Fibroblast of lung (primary cell): ENCODE measurements around the gene KIZ. TPM values are rescaled to one million over a fixed set of nuclear protein-coding genes. Genes with fewer than 3 reads are reported as not detected.

ENCODE experiments used
- DNase-seq, 2 donors: peaks; one replicate each; pipeline versions ENCODE4 v3.0.0 to v3.0.0-alpha.2; 2010; ENCODE audit warnings: low read depth in 2 of 2
- H2AFZ ChIP-seq: 2 replicates; pipeline ENCODE4 v1.5.1; 2012; ENCODE audit warnings: low read length, control low read depth, inconsistent platforms
- H3K27ac ChIP-seq: 2 replicates; pipeline ENCODE4 v1.5.1; 2011; ENCODE audit warnings: low read length, control low read depth; ENCODE audit not compliant: insufficient read depth
- H3K27me3 ChIP-seq: 2 replicates; pipeline ENCODE4 v1.5.1; 2011; ENCODE audit warnings: mild to moderate bottlenecking, low read length; ENCODE audit not compliant: control insufficient read depth, insufficient read depth
- H3K36me3 ChIP-seq: 2 replicates; pipeline ENCODE4 v1.5.1; 2011; ENCODE audit warnings: low read length; ENCODE audit not compliant: control insufficient read depth, insufficient read depth
- H3K4me1 ChIP-seq: 2 replicates; pipeline ENCODE4 v1.5.1; 2011; ENCODE audit warnings: low read length; ENCODE audit not compliant: control insufficient read depth, insufficient read depth; ENCODE audit errors: extremely low read depth
- H3K4me2 ChIP-seq: 2 replicates; pipeline ENCODE4 v1.5.1; 2011; ENCODE audit warnings: low read length, control low read depth; ENCODE audit not compliant: insufficient read depth; ENCODE audit errors: extremely low read depth
- H3K4me3 ChIP-seq, 4 experiments: fragments of 200-600 bp in 1 of 4; sonication (generic) in 1 of 4; replicated peaks in 1 of 4; 2 replicates each; pipeline ENCODE4 v1.5.1; 2011 to 2016; ENCODE audit warnings: low read length in 4 of 4, low read depth in 3 of 4, mild to moderate bottlenecking in 3 of 4, control low read depth in 2 of 4, inconsistent platforms in 1 of 4, mixed read lengths in 1 of 4; ENCODE audit not compliant: insufficient read depth in 1 of 4; ENCODE audit errors: control extremely low read depth in 1 of 4
- H3K79me2 ChIP-seq: 2 replicates; pipeline ENCODE4 v1.5.1; 2012; ENCODE audit warnings: mild to moderate bottlenecking, low read length, inconsistent platforms; ENCODE audit not compliant: control insufficient read depth, insufficient read depth
- H3K9ac ChIP-seq: 2 replicates; pipeline ENCODE4 v1.5.1; 2011; ENCODE audit warnings: mild to moderate bottlenecking, low read length, control low read depth; ENCODE audit not compliant: insufficient read depth
- H3K9me3 ChIP-seq: 2 replicates; pipeline ENCODE4 v1.5.1; 2012; ENCODE audit warnings: low read depth, low read length; ENCODE audit not compliant: control insufficient read depth, insufficient read depth
- H4K20me1 ChIP-seq: 2 replicates; pipeline ENCODE4 v1.5.1; 2011; ENCODE audit warnings: low read length; ENCODE audit not compliant: control insufficient read depth, insufficient read depth; ENCODE audit errors: extremely low read depth
- EZH2 ChIP-seq: IDR thresholded peaks from 2 replicates; pipeline ENCODE4 v1.5.1; 2012; ENCODE audit warnings: low read length, control low read depth, mild to moderate bottlenecking; ENCODE audit errors: missing control alignments
- polyA plus RNA-seq, 2 donors: library from polyadenylated mRNA; depleted of rRNA in 1 of 2; stranded (reverse) in 1 of 2; unstranded in 1 of 2; fragments of >200 nt; gene quantifications; 2 replicates each; pipeline ENCODE4 v1.2.1, GENCODE V29; 2011 to 2012; ENCODE audit warnings: missing spikeins in 1 of 2
- total RNA-seq: library from RNA; depleted of rRNA; stranded (reverse); fragments of >200 nt; gene quantifications from 2 replicates; pipeline ENCODE4 v1.2.1, GENCODE V29; 2014
- TF ChIP-seq, protein P1 (sequence below), 2 donors: IDR thresholded peaks in 1 of 2; conservative IDR thresholded peaks in 1 of 2; 1 replicate in 1 of 2; 2 replicates in 1 of 2; pipeline ENCODE4 v1.5.1; 2011 to 2012; ENCODE audit warnings: low read length in 2 of 2, control low read depth in 1 of 2, inconsistent platforms in 1 of 2, low read depth in 1 of 2, mild to moderate bottlenecking in 1 of 2

The KIZ gene
- total and polyA plus RNA-seq, 2 donors (not counting 1 experiment from before 2014, with no cell fraction given), result 11.5 to 23.5 TPM

DNA sequence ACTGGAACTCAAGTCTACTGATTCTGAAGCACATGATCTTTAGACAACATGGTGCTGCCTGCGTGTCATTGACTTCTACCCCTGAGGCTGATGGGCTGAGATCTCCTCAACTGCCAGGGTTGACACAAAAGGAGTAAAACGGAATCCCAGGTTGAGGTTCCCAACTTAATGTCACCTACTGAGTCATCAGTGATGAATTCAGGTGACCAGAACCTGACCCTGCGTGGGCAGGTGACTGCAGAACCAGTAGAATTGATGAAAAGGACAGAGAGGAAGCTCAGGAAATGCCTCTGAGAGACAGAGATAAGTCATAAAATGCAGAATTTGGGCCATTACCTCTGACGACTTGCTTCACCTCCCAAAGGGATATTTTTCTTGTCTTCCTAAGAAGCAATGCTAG, 7.7 kb upstream of the KIZ start:
- no peak for DNase-seq
- Histone ChIP-seq H3K27ac (no peak overlapping the region), H3K4me1 (no peaks in the 10 kb centered on the region), H3K79me2 (no peaks in the 10 kb centered on the region), H2AFZ (no peak overlapping the region), H3K36me3 (no peaks in the 10 kb centered on the region), H4K20me1 (no peaks in the 10 kb centered on the region), H3K4me3 (no peak overlapping the region), H3K27me3 (no peaks in the 10 kb centered on the region), H3K4me2 (no peak overlapping the region), H3K9me3 (no peaks in the 10 kb centered on the region), H3K9ac (no peak overlapping the region)
- TF ChIP-seq, protein P1, sequence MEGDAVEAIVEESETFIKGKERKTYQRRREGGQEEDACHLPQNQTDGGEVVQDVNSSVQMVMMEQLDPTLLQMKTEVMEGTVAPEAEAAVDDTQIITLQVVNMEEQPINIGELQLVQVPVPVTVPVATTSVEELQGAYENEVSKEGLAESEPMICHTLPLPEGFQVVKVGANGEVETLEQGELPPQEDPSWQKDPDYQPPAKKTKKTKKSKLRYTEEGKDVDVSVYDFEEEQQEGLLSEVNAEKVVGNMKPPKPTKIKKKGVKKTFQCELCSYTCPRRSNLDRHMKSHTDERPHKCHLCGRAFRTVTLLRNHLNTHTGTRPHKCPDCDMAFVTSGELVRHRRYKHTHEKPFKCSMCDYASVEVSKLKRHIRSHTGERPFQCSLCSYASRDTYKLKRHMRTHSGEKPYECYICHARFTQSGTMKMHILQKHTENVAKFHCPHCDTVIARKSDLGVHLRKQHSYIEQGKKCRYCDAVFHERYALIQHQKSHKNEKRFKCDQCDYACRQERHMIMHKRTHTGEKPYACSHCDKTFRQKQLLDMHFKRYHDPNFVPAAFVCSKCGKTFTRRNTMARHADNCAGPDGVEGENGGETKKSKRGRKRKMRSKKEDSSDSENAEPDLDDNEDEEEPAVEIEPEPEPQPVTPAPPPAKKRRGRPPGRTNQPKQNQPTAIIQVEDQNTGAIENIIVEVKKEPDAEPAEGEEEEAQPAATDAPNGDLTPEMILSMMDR (conservative IDR thresholded peaks at IDR 0.05 in 1 of 2, IDR thresholded peaks at IDR 0.05 in 1 of 2; ENCODE audit: low read depth in 1 of 2, low read length in 2 of 2), result no peak
- no peak for TF ChIP-seq EZH2

DNA sequence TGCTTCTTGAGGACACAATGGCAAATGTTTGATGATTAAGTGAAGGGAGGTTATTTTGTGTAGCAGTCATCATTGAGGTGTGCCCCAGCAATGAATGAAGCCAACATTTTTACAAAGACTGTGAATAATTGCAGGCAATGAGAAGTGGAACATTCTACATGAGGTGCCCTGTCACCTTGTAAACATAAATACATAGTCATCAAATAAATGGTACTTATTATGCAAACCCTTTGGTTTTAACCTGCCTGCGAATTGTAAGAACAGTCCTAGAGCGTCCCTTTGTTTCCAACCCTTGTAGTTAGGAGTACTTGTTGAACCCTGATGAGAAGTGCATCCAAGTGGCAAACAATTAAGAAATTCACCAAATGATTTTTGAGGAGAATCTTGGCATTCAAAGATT, 7.1 kb upstream of the KIZ start:
- Histone ChIP-seq H3K27ac (no peak overlapping the region), H3K9ac (no peak overlapping the region), H3K27me3 (no peaks in the 10 kb centered on the region), H3K4me1 (no peaks in the 10 kb centered on the region), H3K4me3 (no peak overlapping the region), H3K9me3 (no peaks in the 10 kb centered on the region), H3K4me2 (no peak overlapping the region), H3K36me3 (no peaks in the 10 kb centered on the region), H3K79me2 (no peaks in the 10 kb centered on the region), H4K20me1 (no peaks in the 10 kb centered on the region), H2AFZ (no peak overlapping the region)
- no peak for DNase-seq
- TF ChIP-seq EZH2, result no peak
- TF ChIP-seq, protein P1 (conservative IDR thresholded peaks at IDR 0.05 in 1 of 2, IDR thresholded peaks at IDR 0.05 in 1 of 2; ENCODE audit: low read depth in 1 of 2, low read length in 2 of 2), result no peak

DNA sequence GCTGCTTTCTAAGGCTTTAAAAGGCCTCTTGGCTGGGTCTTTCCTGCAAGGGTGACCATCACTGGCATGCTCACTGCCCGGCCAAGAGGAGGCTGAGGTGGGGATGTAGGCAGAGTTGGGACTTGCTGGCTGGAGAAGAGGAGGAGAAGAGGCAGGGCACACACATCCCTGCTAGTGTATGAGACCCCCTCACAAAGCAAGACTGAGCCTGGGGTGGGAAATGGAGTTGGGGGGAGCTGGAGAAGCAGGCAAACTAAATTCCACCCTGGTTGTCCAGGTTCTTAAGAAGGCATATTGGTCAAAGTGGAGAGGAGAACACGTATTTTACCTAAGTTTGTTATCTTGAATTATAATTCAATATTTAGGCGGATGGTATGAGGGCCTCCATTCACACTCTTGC, 1.7 kb upstream of the KIZ start:
- TF ChIP-seq, protein P1 (conservative IDR thresholded peaks at IDR 0.05 in 1 of 2, IDR thresholded peaks at IDR 0.05 in 1 of 2; ENCODE audit: low read depth in 1 of 2, low read length in 2 of 2), result no peak
- TF ChIP-seq EZH2, result no peak
- Histone ChIP-seq H3K9ac (no peak overlapping the region), H3K4me2 (no peak overlapping the region), H3K4me1 (no peaks in the 10 kb centered on the region), H3K79me2 (no peaks in the 10 kb centered on the region), H2AFZ (no peak overlapping the region), H3K36me3 (no peaks in the 10 kb centered on the region), H3K4me3 (no peak overlapping the region), H3K27ac (no peak overlapping the region), H3K9me3 (no peaks in the 10 kb centered on the region), H3K27me3 (no peaks in the 10 kb centered on the region), H4K20me1 (no peaks in the 10 kb centered on the region)
- no peak for DNase-seq
